DMS53 (cell line): Measurements from ENCODE around the gene THSD4.
"Not testable (repeated sequence)": the region's sequence is repeated elsewhere in the genome, so short reads cannot be mapped to it uniquely, and the experiment has no call there.

Experiments
- DNase-seq: peaks from one replicate; lab custom pipeline; 2025; lab: John Stamatoyannopoulos, UW

The THSD4 gene

GRCh38 chr15:71189718-71190117, 74.4 kb downstream of the THSD4 start:
- no peak for DNase-seq

- DNase-seq = no peak
These were observed 76.0 kb downstream of the THSD4 start for GRCh38 chr15:71191296-71191695.

GRCh38 chr15:71192816-71193215, 77.5 kb downstream of the THSD4 start:
- DNase-seq = no peak

- no peak for DNase-seq
These were observed 79.0 kb downstream of the THSD4 start for GRCh38 chr15:71194286-71194685.

GRCh38 chr15:71195242-71195641, 80.0 kb downstream of the THSD4 start:
- no peak for DNase-seq

- DNase-seq = no peak
These were observed 82.3 kb downstream of the THSD4 start for GRCh38 chr15:71197620-71198019.

GRCh38 chr15:71198846-71199245, 83.6 kb downstream of the THSD4 start:
- DNase-seq = no peak

GRCh38 chr15:71199384-71200351, 84.4 kb downstream of the THSD4 start:
- no peak for DNase-seq

GRCh38 chr15:71201477-71201876, 86.2 kb downstream of the THSD4 start:
- DNase-seq = no peak

- no peak for DNase-seq
These were observed 87.4 kb downstream of the THSD4 start for GRCh38 chr15:71202712-71203111.

- no peak for DNase-seq
These were observed 88.6 kb downstream of the THSD4 start for GRCh38 chr15:71203586-71204474.

GRCh38 chr15:71207141-71207540, 91.9 kb downstream of the THSD4 start:
- DNase-seq = no peak

- DNase-seq = no peak
These were observed 96.9 kb downstream of the THSD4 start for GRCh38 chr15:71212146-71212545.

- DNase-seq = not testable (repeated sequence)
These were observed 98.7 kb downstream of the THSD4 start for GRCh38 chr15:71213943-71214342.

GRCh38 chr15:71215126-71215894, 100.0 kb downstream of the THSD4 start:
- DNase-seq = no peak

GRCh38 chr15:71218272-71218805, 103.1 kb downstream of the THSD4 start:
- DNase-seq = no peak

- no peak for DNase-seq
These were observed 103.8 kb downstream of the THSD4 start for GRCh38 chr15:71219101-71219500.

- no peak for DNase-seq
These were observed 104.4 kb downstream of the THSD4 start for GRCh38 chr15:71219645-71220044.

- no peak for DNase-seq
These were observed 105.6 kb downstream of the THSD4 start for GRCh38 chr15:71220828-71221227.

- no peak for DNase-seq
These were observed 106.1 kb downstream of the THSD4 start for GRCh38 chr15:71221417-71221816.

- DNase-seq = no peak
These were observed 108.2 kb downstream of the THSD4 start for GRCh38 chr15:71223516-71223915.

GRCh38 chr15:71224024-71224423, 108.8 kb downstream of the THSD4 start:
- no peak for DNase-seq
